Suprapubic skin (tissue), 4 donors: ENCODE measurements around the gene UCK1. TPM values are rescaled to one million over a fixed set of nuclear protein-coding genes. Genes with fewer than 3 reads are reported as not detected.
"Not testable (repeated sequence)": the region's sequence is repeated elsewhere in the genome, so short reads cannot be mapped to it uniquely, and the experiment has no call there.

ENCODE experiments used
- DNase-seq, 2 donors: peaks; one replicate each; pipeline ENCODE4 v3.0.0-alpha.2; 2019; ENCODE audit warnings: low spot score in 2 of 2
- H3K27ac ChIP-seq: fragments of 200-600 bp; sonication (generic); one replicate; pipeline ENCODE4 v1.5.1; 2019
- H3K27me3 ChIP-seq: fragments of 200-600 bp; sonication (generic); one replicate; pipeline ENCODE4 v1.5.1; 2019
- H3K36me3 ChIP-seq: fragments of 200-600 bp; sonication (generic); one replicate; pipeline ENCODE4 v1.5.1; 2019
- H3K4me1 ChIP-seq: fragments of 200-600 bp; sonication (generic); one replicate; pipeline ENCODE4 v1.5.1; 2019
- H3K4me3 ChIP-seq: fragments of 200-600 bp; sonication (generic); one replicate; pipeline ENCODE4 v1.5.1; 2019; ENCODE audit warnings: mild to moderate bottlenecking
- H3K9me3 ChIP-seq: fragments of 200-600 bp; sonication (generic); one replicate; pipeline ENCODE4 v1.5.1; 2019
- EP300 ChIP-seq: sonication (generic); formaldehyde crosslinking; IDR thresholded peaks from one replicate; pipeline ENCODE4 v1.6.1; 2017; ENCODE audit warnings: antibody characterized with exemption
- POLR2A ChIP-seq, 2 donors: fragments of 450-650 bp; IDR thresholded peaks; one replicate each; pipeline ENCODE4 v1.6.1; 2017; ENCODE audit warnings: antibody characterized with exemption in 2 of 2, mild to moderate bottlenecking in 2 of 2, moderate library complexity in 2 of 2
- POLR2AphosphoS5 ChIP-seq, 3 donors: sonication (generic); formaldehyde crosslinking; IDR thresholded peaks; one replicate each; pipeline ENCODE4 v1.6.1; 2017; ENCODE audit warnings: antibody characterized with exemption in 3 of 3
- WGBS: methylation state at CpG from one replicate; pipeline ENCODE4 v1.1.5; 2018; 5-methylcytosine and 5-hydroxymethylcytosine counted together
- total RNA-seq, 4 donors: library from RNA; depleted of rRNA; stranded (reverse); fragments of >200 nt; gene quantifications; one replicate each; pipeline ENCODE4 v1.1.0, GENCODE V29; 2016
- TF ChIP-seq, protein P1 (sequence below), 2 donors: fragments of 200-600 bp in 1 of 2; fragments of 450-650 bp in 1 of 2; sonication (generic) in 1 of 2; IDR thresholded peaks; one replicate each; pipeline ENCODE4 v1.5.1; 2016 to 2019; ENCODE audit warnings: antibody characterized with exemption in 2 of 2, mild to moderate bottlenecking in 1 of 2, moderate library complexity in 1 of 2

The UCK1 gene
- total RNA-seq, 4 donors from 2014 or later: 20.0 to 28.0 (median 26.6) TPM

GRCh38 chr9:131555841-131556673 is 25.0 kb upstream of the UCK1 start:
- TF ChIP-seq EP300: no peak
- no peak for TF ChIP-seq POLR2AphosphoS5 (IDR thresholded peaks at IDR 0.05)
- TF ChIP-seq, protein P1, sequence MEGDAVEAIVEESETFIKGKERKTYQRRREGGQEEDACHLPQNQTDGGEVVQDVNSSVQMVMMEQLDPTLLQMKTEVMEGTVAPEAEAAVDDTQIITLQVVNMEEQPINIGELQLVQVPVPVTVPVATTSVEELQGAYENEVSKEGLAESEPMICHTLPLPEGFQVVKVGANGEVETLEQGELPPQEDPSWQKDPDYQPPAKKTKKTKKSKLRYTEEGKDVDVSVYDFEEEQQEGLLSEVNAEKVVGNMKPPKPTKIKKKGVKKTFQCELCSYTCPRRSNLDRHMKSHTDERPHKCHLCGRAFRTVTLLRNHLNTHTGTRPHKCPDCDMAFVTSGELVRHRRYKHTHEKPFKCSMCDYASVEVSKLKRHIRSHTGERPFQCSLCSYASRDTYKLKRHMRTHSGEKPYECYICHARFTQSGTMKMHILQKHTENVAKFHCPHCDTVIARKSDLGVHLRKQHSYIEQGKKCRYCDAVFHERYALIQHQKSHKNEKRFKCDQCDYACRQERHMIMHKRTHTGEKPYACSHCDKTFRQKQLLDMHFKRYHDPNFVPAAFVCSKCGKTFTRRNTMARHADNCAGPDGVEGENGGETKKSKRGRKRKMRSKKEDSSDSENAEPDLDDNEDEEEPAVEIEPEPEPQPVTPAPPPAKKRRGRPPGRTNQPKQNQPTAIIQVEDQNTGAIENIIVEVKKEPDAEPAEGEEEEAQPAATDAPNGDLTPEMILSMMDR (IDR thresholded peaks at IDR 0.05): no peak
- TF ChIP-seq POLR2A (IDR thresholded peaks at IDR 0.05): no peak
- 86% methylated on average over 14 of the region's 15 CpGs for WGBS

GRCh38 chr9:131554843-131555351 is 23.8 kb upstream of the UCK1 start:
- Histone ChIP-seq H3K4me3 (no peak overlapping the region), H3K36me3 (no peaks in the 10 kb centered on the region), H3K9me3 (no peaks in the 10 kb centered on the region), H3K4me1 (no peaks in the 10 kb centered on the region), H3K27me3 (peaks cover 52% of the 10 kb centered on the region), H3K27ac (no peak overlapping the region)
- DNase-seq: no peak
- 29% methylated on average over 27 of the region's 54 CpGs for WGBS
- TF ChIP-seq, protein P1 (IDR thresholded peaks at IDR 0.05): no peak
- TF ChIP-seq POLR2AphosphoS5 (IDR thresholded peaks at IDR 0.05) (no peak), POLR2A (IDR thresholded peaks at IDR 0.05) (no peak), EP300 (no peak)

More at GRCh38 chr9:131555841-131556673, 25.0 kb upstream of the UCK1 start:
- Histone ChIP-seq H3K36me3 (no peaks in the 10 kb centered on the region), H3K27ac (no peak overlapping the region), H3K4me3 (no peak overlapping the region), H3K4me1 (no peaks in the 10 kb centered on the region), H3K27me3 (peaks cover 52% of the 10 kb centered on the region), H3K9me3 (peaks cover 5% of the 10 kb centered on the region)
- no peak for DNase-seq

- Histone ChIP-seq H3K36me3 (no peaks in the 10 kb centered on the region), H3K4me1 (no peaks in the 10 kb centered on the region), H3K27me3 (peaks cover 58% of the 10 kb centered on the region), H3K4me3 (no peak overlapping the region), H3K9me3 (no peaks in the 10 kb centered on the region), H3K27ac (no peak overlapping the region)
- DNase-seq: no peak
- TF ChIP-seq POLR2A (IDR thresholded peaks at IDR 0.05) (no peak), EP300 (no peak), POLR2AphosphoS5 (IDR thresholded peaks at IDR 0.05) (no peak)
- TF ChIP-seq, protein P1 (IDR thresholded peaks at IDR 0.05): no peak
- WGBS: 16% methylated on average over 24 of the region's 60 CpGs
Measured at GRCh38 chr9:131554087-131554842, 23.2 kb upstream of the UCK1 start.

DNA sequence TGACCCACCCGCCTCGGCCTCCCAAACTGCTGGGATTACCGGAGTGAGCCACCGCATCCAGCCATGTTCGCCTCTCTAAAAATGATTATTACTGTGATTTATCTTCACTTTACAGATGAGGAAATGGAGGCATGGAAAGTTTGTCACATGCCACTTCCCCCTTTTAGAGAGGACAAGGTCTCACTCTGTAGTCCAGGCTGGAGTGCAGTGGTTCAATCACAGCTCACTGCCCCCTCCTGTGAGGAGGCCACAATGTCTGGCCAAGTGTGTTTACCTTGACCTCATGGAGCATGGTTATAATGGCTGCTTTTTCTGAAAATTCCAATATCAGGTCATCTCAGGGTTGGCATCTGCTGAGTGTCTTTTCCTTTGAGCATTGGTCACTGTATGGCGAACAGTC is 21.0 kb upstream of the UCK1 start:
- Histone ChIP-seq H3K36me3 (no peaks in the 10 kb centered on the region), H3K4me1 (peaks cover 1% of the 10 kb centered on the region), H3K9me3 (no peaks in the 10 kb centered on the region), H3K27me3 (peaks cover 78% of the 10 kb centered on the region), H3K27ac (no peak overlapping the region), H3K4me3 (no peak overlapping the region)
- no peak for DNase-seq
- no peak for TF ChIP-seq EP300
- no peak for TF ChIP-seq POLR2A (IDR thresholded peaks at IDR 0.05)
- TF ChIP-seq, protein P1 (IDR thresholded peaks at IDR 0.05): no peak
- no peak for TF ChIP-seq POLR2AphosphoS5 (IDR thresholded peaks at IDR 0.05)
- 89% methylated on average over 6 of the region's 6 CpGs for WGBS

GRCh38 chr9:131550465-131550864 is 19.4 kb upstream of the UCK1 start:
- 74% methylated on average over 8 of the region's 8 CpGs for WGBS
- not testable (repeated sequence) for DNase-seq, H3K9me3 ChIP-seq, H3K4me3 ChIP-seq, H3K27ac ChIP-seq, H3K36me3 ChIP-seq
- Histone ChIP-seq H3K27me3 (peaks cover 80% of the 10 kb centered on the region), H3K4me1 (peaks cover 17% of the 10 kb centered on the region)

GRCh38 chr9:131549186-131549585 is 18.1 kb upstream of the UCK1 start:
- H3K36me3 ChIP-seq, DNase-seq, H3K27ac ChIP-seq, H3K9me3 ChIP-seq, H3K4me3 ChIP-seq: not testable (repeated sequence)
- 72% methylated on average over 8 of the region's 10 CpGs for WGBS
- H3K27me3 ChIP-seq: peaks cover 79% of the 10 kb centered on the region
- H3K4me1 ChIP-seq: peaks cover 20% of the 10 kb centered on the region
